ENCODE data around the gene CRYBA2.

Gene CRYBA2

DNA sequence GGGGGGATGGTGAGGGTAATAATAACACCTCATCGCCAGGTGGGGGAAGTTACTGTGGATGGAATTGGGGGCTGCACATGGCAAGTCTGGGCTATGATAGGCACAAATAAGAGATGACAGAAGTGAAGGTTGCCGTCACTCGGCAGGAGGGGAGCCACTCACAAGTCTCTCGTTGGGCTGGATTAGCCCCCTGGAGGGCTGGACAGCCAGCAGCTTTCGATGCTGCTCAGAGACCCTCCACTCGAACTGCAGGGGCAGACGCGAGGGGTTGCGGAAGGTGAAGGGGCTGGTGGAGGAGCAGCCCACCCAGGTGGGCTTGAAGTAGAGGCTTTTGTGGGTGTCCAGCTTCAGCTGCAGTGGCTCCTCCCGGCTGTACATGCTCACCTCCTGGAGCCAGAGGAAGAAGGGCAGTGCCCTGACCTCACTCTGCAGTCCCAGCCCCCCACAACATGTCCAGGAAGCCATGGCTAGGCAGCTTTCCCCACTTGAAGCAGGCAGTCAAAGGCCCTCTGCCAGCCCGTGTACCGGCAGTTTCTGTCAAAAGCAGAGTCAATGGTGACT lies 29.9 kb upstream of the CRYBA2 start:
- no peak for DNase-seq (ENCODE audit: low read depth)

DNA sequence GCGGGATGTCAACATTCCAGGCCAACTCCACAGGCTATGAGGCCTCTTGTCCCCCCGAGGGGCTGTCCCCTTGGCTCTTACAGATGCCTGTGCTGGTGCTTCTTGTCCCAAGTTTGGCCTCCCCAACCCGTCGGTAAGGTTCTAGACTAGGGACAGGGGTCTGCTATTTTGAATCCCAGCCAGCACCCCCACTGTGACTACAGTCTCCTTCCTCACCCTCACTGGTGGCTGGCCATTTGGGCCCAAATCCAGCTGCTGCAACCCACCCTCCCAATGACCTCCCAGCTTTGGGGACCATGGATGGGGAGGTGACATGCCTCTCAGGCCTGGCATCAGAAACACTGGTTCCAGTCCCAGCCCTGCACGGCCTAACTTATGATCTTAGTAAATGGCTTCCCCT lies 29.4 kb upstream of the CRYBA2 start:
- no peak for DNase-seq (ENCODE audit: low read depth)

DNA sequence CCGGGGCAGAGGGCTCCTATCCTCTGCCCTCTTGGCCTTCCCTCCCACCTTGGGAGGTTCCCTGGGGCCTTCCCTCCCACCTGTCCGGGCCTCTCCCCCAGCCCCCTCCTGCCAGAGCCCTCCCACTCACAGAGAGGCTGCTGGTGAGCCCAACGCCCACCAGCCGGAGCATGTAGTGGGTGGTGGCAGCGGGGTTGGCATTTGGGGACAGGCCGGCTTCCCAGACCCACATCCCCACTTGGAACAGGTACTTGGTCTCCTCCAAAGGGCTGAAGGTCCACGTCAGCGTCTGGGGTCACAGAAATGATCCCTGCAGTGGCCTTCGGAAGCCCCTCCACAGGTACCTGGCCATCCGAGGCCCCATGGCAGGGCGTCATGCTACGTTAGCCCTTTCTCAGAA lies 28.8 kb upstream of the CRYBA2 start:
- DNase-seq (ENCODE audit: low read depth) = no peak

DNA sequence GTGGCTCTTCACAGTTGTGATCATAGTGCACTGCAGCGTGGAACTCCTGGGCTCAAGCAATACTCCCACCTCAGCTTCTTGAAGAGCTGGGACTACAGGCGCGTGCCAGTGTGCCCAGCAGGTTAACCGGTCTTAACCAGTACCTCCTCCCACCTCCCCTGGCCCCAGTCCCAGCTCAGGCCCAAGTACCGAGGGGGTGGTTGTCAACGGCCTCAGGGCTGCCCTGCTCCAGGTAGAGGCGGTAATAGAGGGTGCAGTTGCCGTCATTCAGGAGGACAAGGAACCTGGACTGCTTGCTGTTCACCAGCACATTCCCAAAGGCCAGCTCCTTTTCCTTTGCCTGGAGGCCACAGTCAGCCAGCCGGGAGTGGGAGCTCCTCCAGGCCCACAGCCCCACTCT lies 28.4 kb upstream of the CRYBA2 start:
- DNase-seq (ENCODE audit: low read depth) = no peak

DNA sequence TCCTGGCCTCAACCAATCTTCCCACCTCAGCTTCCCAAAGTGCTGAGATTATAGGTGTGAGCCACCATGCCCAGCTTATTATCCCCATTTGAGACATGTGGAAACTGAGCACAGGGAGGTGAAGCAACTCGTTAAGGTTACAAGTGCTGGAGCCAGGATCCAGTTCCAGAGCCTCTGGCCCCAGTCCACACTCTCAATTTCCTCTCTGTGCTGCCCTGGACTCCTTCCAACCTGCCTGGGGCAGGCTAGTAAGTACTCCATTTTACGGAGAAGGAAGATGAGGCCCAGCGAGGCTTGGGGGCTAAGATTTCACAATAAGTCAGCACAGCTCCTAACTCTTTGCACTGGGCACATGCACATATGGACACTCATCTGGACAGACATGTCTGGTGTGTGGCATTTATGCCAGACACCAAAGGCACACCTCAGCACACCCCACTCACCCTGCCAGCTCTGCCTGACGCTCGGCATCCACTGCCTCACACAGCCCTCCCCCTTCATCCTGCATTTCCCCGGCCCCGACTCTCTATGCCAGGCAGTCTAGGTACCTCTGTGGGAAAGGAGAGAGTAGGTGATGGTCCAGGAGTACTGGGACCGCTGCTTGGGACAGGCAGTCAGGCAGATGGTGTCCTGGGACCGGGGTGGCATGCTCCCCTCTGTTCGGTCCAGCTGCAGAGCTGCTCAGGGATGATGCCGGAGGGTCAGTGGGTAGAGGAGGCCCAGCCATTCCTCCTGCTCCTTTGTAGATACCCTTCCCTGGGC lies 27.6 kb upstream of the CRYBA2 start:
- DNase-seq (ENCODE audit: low read depth) = no peak

DNA sequence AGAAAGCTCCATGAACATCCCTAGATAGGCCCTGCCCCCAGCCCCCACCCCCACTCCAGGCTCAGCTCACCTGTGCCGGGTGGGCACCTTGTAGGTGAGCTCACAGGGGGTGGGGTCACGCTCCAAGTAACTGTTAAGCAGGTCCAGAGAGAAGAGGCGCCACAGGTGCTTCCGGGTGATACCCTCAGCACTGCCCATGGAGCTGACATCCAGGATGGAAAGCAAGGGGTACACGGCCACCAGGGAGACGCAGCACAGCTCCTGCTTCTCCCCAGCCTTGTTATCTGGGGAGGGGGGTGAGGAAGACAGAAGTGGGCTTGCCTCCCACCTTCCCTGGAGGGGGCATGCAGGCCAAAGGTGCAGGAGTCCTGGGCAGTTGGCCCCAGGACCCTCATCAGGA lies 26.2 kb upstream of the CRYBA2 start:
- no peak for DNase-seq (ENCODE audit: low read depth)

DNA sequence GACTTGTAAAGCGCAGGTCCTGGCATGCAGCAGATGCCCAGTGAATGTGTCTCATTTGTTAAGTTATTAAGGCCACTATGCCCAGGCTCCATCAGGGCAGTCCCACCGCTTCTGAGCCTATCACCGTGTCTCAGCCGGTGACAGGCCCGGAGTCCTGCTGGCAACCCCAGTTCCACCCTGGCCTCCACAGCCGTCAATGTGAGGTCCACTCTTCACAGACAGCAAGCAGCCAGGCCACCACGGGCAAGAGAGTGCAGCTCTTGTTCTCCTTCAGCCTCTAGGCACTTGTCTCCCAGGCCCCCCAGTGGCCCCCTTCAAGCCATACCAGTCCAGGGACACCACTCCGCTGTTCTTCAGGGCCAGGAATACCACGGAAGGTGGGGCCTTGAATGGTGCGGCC lies 25.5 kb upstream of the CRYBA2 start:
- DNase-seq (ENCODE audit: low read depth) = no peak

DNA sequence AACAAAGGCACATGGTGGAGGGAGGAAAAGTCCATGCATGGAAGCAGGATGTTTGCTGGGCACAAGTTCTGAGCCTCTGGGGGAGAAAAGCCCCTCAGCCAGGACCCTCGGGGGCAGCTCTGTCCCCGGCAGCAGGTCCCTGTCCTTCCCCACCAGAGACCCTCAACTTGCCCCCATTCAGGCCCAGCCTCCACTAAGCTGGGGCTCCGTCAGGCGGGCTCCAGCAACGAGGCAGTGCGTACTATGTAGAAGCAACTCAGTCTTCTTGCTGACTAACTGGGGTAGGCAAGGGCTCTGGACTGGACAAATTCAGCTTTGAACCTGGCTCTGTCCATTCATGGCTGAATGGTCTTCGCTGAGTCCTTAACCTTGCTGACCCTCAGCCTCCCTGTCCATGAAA lies 25.1 kb upstream of the CRYBA2 start:
- DNase-seq (ENCODE audit: low read depth) = no peak

DNA sequence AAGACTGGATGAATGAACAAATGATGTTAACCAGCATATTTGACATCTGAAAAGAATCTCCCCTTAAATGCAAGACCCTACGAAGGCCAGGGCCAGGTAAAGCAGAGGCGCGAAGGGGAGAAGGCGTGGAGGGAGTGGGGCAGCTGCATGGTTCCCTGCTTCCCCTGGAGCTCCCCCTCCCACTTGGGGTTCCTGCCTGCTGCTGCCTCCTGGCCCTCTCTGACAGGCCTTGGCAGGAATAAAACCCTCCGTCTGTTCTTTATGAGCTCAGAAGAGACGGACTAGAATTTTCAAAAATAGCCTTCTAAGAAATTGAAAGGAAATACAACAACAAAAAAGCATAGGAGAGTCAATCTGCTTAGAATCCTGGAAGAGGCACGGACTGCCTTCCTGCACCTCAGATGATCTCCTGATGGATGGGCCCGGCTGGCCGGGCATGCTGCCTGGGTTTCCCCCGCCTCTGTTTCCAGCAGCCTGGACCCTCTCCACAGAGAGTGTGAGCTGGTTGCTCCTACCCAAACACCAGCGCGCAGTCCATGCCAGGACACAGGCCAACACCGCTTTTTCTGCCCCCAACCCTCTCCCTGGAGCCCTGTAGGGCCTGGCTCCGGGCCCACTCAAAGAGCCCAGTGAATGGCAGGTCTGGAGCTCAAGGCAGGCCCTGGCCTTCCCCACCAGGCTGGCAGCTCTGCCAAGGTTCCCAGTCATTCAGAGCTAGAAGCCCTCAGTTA lies 24.1 kb upstream of the CRYBA2 start:
- DNase-seq (ENCODE audit: low read depth) = no peak

DNA sequence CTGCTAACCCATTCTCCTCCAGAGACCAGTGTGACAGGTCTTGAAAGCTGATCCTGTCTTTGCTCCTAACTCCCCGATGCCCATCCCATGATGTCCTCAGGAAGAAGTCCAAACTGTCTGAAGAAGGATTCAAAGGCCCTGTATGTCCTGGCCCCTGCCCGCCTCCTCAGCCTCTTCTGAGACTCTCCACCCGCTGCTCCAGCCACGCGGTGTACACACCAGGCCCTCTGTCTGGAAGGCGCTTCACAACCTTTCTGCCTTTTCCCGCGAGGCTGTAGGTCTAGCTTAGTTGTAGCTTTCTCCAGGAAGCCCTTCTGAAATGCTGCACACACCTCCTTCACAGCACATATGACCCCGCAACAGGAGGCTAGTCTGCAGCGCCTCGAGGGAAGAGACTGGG lies 23.5 kb upstream of the CRYBA2 start:
- DNase-seq (ENCODE audit: low read depth) = no peak

DNA sequence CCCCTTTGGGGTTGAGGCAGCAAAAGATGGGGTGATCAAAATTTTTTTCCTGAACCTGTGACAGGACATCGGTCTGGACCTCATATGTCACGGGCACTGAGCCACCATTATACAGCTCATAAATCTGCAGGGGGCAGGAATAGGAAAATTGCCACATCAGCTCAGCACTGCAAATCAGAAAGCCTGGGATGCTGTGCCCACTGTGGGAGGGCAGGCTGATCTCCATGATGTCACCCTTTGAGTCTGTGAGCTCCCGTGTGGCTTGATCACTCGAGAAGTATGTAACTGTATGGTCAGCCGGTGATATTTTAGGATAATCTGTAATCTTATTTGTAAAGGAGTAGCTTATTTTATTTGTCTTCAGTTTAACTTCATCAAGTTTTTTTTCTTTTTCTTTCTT lies 17.7 kb upstream of the CRYBA2 start:
- no peak for DNase-seq (ENCODE audit: low read depth)

DNA sequence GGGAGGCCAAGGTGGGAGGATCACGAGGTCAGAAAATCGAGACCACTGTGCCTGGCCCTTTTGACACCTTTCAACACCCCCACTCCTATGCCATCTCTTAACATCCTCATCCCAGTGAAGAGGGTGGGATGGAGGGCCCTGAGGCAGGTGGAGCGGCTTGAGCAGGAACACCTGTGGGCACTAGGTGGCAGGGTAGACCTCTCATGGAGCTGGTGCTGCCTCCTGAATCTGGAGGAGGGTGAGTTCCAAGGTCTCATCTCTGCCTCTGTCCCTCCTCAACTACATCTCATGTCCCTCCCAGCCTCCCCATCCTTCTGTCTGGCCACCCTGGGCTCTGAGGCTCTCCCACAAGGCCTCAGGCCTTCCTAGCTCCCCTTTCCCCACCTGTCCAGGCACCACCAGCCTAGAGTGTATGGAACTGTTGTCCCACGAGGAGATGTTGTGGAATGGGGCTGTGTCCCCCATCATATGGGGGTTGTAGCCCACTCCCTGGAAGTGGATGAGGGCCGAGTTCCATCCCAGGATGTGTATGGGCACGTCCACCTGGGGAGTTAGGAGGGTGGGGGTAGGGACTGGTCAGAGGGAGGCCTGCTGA lies 17.0 kb upstream of the CRYBA2 start:
- peak; percentile 30 for DNase-seq (ENCODE audit: low read depth)

DNA sequence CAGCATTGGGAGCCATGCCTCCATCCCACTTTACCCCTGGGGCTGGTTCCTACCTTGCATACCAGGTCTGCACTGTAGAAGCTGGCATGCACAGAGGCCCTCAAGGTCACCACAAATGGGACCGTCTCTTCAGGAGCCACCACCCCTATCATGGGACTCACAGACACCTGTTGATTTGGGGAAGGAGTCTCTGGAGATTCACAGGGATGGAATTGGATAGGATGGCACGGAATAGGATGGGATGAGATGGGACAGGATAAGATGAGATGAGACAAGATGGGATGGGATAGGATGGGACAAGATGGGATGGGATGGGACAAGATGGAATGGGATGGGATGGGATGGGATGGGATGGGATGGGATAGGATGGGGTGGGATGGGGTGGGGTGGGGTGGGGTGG lies 16.1 kb upstream of the CRYBA2 start:
- no peak for DNase-seq (ENCODE audit: low read depth)

DNA sequence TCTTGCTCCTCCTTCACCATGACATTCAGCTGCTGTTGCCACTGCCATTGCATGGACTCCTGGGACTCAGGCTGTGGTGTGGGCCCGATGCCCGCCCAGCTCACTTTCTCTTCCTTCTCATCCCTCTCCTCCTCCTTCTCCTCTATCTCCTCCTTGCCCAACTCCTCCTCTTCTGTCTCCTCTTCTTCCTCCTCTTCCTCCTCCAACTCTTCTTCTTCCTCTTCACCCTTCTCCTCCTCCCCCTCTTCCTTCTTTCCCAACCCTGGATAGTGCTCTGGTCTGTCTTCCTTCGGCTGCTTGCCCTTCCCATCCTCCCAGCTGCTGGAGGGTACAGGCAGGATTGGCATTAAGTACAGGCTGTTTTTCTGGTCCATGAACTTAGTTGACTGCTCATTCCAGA lies 10.8 kb upstream of the CRYBA2 start:
- no peak for DNase-seq (ENCODE audit: low read depth)

DNA sequence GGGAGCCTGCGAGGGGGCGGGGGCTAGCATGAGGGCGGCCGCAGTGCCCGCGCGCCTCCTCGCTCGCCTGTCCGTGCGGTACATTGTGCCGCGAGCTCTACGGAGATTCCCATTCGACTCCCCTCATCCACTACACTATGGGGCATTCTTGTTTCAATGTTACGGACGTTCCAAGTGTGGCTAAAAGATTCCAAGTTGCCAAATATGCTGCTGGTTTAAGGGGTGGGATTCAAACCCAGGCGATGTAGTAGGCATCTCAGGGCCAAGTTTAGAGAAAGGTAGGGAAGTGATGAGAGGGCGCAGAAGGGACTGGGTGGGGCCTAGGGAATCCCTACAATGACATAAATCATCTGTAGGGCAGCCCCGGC lies 10.0 kb upstream of the CRYBA2 start:
- DNase-seq (ENCODE audit: low read depth) = peak; percentile 28

DNA sequence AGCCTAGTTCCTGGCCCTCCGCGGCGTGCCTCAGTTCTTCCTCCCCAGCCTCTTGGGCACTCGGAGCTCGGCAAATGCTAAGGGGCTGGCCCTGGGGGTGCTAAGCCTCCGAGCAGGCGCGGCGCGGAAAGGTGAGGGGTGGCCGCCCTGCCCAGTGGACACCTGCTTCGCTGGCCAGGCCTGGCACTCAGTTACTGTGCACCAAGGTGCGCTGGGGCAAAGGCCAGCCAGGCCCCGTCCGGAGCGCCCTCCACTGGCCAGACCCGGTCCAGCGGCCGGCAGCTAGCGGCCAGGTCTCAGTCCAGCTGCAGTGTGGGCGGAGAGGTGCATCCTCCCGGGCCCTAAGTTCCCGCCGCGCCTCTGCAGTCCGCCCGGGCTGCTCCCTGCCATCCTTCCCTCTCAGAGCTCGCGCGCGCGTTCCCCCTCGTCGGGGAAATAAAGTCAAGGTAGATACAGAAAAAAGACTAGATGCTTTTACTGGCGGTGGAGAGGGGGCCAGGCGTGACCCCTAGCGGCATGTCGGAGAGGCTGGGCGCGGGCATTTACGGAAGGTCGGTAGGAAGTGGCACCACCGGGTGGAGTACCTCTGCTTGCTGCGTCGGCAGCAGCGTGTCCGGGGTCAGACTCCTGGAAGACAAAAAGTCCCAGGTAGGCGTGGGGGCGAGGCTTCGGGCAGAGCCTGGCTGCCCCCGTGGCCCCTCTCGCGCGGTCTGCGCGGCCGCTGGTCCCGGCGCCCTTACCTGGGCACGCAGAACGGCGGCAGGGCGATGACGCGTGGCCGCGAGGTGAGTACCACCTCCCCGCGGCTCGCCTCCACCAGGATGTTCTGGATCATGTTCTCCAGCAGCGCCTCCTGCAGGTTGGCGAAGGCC lies 9.4 kb upstream of the CRYBA2 start:
- DNase-seq (ENCODE audit: low read depth) = no peak

DNA sequence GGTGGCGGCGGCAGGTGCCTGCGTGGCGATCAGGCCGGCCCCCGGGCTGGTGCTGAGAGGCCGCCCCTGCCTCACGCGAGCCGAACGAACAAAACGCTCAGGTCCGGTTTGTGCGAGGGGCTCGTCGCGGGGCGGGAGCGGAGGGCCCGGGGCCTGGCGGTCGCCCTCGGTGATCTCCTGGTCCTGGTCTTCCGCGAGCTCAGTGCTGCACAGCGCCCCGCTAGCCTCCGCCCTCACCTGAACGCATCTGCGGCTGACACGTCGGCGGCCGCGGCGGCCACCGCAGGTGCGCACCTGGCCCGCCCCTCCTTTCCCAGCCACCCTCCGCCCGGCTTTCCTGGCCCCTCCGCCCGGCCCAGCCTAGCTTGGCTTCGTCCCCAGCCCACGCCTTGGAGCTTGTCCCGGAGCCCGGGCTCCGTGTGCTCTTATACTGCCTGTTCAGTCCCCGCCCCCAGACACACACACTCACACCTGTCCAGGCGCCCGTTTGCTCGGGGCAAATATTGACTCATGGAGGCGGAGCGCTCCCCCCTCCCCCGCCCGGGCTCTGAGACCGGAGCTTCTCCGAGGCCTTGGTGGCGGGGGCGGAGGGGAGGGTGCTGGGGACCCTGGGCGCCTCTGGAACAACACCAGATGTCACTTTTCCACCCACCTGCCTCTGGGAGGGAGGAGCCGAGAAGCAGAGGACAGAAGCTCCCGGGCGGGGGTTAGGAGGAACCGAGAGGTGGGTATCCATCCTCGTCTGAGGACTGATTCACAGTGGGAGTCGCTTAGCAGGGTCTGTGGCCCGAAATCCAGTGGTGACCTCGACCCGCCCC lies 8.6 kb upstream of the CRYBA2 start:
- DNase-seq (ENCODE audit: low read depth) = no peak

DNA sequence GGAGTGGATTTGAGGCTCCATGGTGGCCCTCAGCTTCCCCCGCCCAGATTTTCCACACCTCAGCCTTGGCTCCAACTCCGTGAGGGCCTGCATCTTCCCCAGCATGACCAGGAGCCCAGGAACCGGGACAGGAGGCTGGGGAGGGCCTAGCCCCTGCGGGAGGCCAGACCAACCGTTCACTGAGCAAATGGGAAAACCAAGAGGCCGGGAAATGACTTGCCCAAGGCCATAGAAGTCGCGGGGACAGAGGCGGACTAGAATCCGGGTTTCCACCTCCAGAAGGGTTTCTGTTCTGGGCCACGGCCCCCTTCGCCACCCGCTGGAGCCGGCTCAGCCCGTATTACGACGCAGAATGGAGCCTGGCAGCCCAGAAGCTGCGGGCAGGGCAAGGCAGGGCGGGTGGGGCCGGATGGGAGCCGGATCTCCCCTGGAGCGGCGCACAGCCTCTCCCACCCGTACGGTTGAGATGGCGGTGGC lies 7.9 kb upstream of the CRYBA2 start:
- no peak for DNase-seq (ENCODE audit: low read depth)

DNA sequence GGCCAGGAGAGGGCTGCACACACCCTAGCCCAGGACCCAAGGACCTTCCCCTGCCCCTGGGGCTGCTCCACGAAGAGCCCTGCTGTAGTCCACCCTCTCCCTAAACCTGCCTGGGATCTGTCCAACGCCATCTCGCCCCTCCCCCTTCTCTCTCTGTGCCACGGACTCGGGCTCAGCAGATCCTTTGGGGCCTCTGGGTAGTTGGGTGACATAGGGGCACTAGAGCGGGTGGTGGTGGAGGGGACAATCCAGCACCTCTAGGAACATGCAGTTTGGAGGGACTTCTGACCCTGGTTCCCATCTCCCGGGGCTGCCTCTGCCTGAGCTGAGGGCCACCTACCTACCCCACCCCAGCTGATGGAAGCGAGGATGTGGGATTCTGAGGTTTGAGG lies 7.3 kb upstream of the CRYBA2 start:
- no peak for DNase-seq (ENCODE audit: low read depth)

DNA sequence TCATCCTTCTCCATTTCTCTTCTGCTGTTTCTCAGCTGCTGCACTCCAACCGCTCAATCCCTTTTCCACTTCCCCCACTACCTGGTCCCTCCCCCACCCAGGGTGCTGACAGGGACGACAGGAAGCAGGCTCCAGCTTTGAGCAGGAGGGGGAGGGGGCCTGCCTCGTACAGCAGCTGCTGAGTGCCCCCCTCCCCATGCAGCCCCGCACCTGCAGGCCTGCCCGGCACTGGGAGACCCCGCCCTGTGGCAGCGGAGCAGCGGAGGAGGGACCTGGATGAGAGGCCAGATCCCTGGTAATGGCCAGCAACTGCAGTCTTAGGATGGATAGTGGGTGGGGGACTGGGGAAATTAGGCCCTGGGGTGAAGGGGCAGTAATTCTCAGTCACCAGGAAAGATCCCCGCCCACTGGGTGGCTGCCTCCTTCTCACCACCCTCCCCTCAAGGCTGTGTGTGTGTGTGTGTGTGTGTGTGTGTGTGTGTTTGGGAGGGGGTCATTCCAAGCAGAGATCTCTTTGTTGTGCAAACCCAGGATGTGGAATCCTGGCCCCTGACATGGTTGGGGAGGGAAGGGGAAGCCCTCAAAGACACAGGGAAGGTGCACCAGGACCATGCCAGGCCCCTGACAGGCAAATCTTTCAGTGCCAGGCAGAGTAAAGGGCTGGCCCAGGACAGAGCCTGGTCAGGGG lies 6.8 kb upstream of the CRYBA2 start:
- DNase-seq (ENCODE audit: low read depth) = no peak
